H1 (cell line): ENCODE data around the gene FCHSD1. TPM values are rescaled to one million over a fixed set of nuclear protein-coding genes. Genes with fewer than 3 reads are reported as not detected.

Experiments
- CTCF ChIP-seq, 3 experiments: IDR thresholded peaks; 1 replicate in 2 of 3; 2 replicates in 1 of 3; pipeline versions ENCODE4 v1.5.1 to v1.6.1; 2011; ENCODE audit warnings: low read length in 3 of 3, mild to moderate bottlenecking in 3 of 3, inconsistent platforms in 2 of 3, low read depth in 1 of 3, moderate library complexity in 1 of 3; ENCODE audit not compliant: insufficient read depth in 1 of 3; ENCODE audit errors: control extremely low read depth in 1 of 3
- JUN ChIP-seq: IDR thresholded peaks from 2 replicates; pipeline ENCODE4 v1.6.1; 2011; ENCODE audit warnings: low read depth, mild to moderate bottlenecking, improper control_type of control experiment, low read length
- TAF1 ChIP-seq: IDR thresholded peaks from 2 replicates; pipeline ENCODE4 v1.6.1; 2011; ENCODE audit warnings: mild to moderate bottlenecking, low read depth, low read length
- polyA plus RNA-seq, 7 experiments: library from polyadenylated mRNA; depleted of rRNA in 3 of 7; stranded (reverse) in 5 of 7; unstranded in 2 of 7; fragments of >200 nt in 5 of 7; fragments of 200-250 nt in 2 of 7; gene quantifications; 1 replicate in 5 of 7; 2 replicates in 1 of 7; 4 replicates in 1 of 7; pipeline versions ENCODE4 v1.2.1 to v1.2.3, GENCODE V29; 2011 to 2013; ENCODE audit warnings: missing spikeins in 2 of 7, mixed read lengths in 2 of 7
- total RNA-seq: library from RNA; stranded (reverse); fragmentation: NEBNext Ultra II Directional; extraction: Animal tissue kit (Norgen Biotek cat#: 25700); gene quantifications from 2 replicates; pipeline ENCODE4 v1.2.1, GENCODE V29; 2021

Gene FCHSD1
- total and polyA plus RNA-seq, 2 of the 8 experiments (the other 6 are each of a cell fraction or from before 2014, with no cell fraction given): 22.0 to 30.1 TPM

GRCh38 chr5:141649056-141649688 lies 2.0 kb downstream of the FCHSD1 start (continued):
- TF ChIP-seq TAF1 (no peak), JUN (no peak), CTCF (IDR thresholded peaks at IDR 0.05; ENCODE audit: control extremely low read depth in 1 of 3, insufficient read depth in 1 of 3, low read depth in 1 of 3, low read length in 3 of 3) (no peak)
